IMR-90 (cell line): ENCODE data around the gene ACVR1. TPM values are rescaled to one million over a fixed set of nuclear protein-coding genes. Genes with fewer than 3 reads are reported as not detected.
A peak's percentile ranks its signal among the peaks of the same experiment; 100 is the strongest.

Experiments
- ATAC-seq: fragments of 200-7000 bp; cut with Tn5 transposase; 2 replicates; pipeline ENCODE4 v1.9.1; 2020; ENCODE audit warnings: low read depth, mild to moderate bottlenecking, moderate library complexity
- BruUV-seq: library from RNA; stranded (reverse); fragments of 400-500 nt; replicated peaks from 2 replicates; lab custom pipeline; 2021; lab: Mats Ljungman, UMichigan
- CTCF ChIA-PET: fragments of 300-600 bp; formaldehyde crosslinking; extraction: SDS; loops from one replicate; lab custom pipeline; 2021; ENCODE audit warnings: antibody characterized with exemption; lab: Yijun Ruan, JAX
- POLR2A ChIA-PET: fragments of 300-600 bp; sonication (Branson Sonifier 250); formaldehyde crosslinking; loops from one replicate; lab custom pipeline; 2022; ENCODE audit warnings: antibody characterized with exemption; ENCODE audit not compliant: unreplicated experiment; lab: Charles Lee
- DNase-seq: peaks from one replicate; pipeline ENCODE4 v3.0.0; 2013
- H2AFZ ChIP-seq: replicated peaks from 2 replicates; pipeline ENCODE3; 2013; ENCODE audit warnings: low read length, mild to moderate bottlenecking; ENCODE audit not compliant: poor library complexity
- H2AK5ac ChIP-seq: 2 replicates; pipeline ENCODE4 v1.6.1; 2013; ENCODE audit warnings: low read depth, low read length, inconsistent platforms
- H2AK9ac ChIP-seq: replicated peaks from 2 replicates; pipeline ENCODE3; 2013; ENCODE audit warnings: mild to moderate bottlenecking, low read depth, low read length, moderate library complexity; ENCODE audit not compliant: poor library complexity
- H2BK120ac ChIP-seq: 2 replicates; pipeline ENCODE4 v1.6.1; 2013; ENCODE audit warnings: low read depth, low read length, inconsistent platforms
- H2BK15ac ChIP-seq: 3 replicates; pipeline ENCODE4 v1.6.1; 2013; ENCODE audit warnings: low read depth, low read length, inconsistent platforms
- H2BK20ac ChIP-seq: 2 replicates; pipeline ENCODE4 v1.6.1; 2013; ENCODE audit warnings: low read depth, mild to moderate bottlenecking, inconsistent platforms, low read length, moderate library complexity
- H2BK5ac ChIP-seq: 2 replicates; pipeline ENCODE4 v1.6.1; 2013; ENCODE audit warnings: mild to moderate bottlenecking, low read depth, low read length, inconsistent platforms; ENCODE audit not compliant: poor library complexity, severe bottlenecking
- H3K14ac ChIP-seq: replicated peaks from 2 replicates; pipeline ENCODE4 v1.6.1; 2013; ENCODE audit warnings: low read depth, low read length, inconsistent platforms
- H3K18ac ChIP-seq: 2 replicates; pipeline ENCODE4 v1.6.1; 2013; ENCODE audit warnings: low read depth, low read length, control low read depth
- H3K23ac ChIP-seq: 2 replicates; pipeline ENCODE4 v1.6.1; 2013; ENCODE audit warnings: low read depth, low read length, inconsistent platforms
- H3K27ac ChIP-seq: 2 replicates; pipeline ENCODE4 v1.5.1; 2013; ENCODE audit warnings: mild to moderate bottlenecking, control low read depth, low read length; ENCODE audit not compliant: insufficient read depth
- H3K27me3 ChIP-seq: 2 replicates; pipeline ENCODE4 v1.6.1; 2013; ENCODE audit warnings: low read length; ENCODE audit not compliant: control insufficient read depth, insufficient read depth
- H3K36me3 ChIP-seq: 2 replicates; pipeline ENCODE4 v1.6.1; 2013; ENCODE audit warnings: low read length, mixed read lengths; ENCODE audit not compliant: control insufficient read depth, insufficient read depth
- H3K4ac ChIP-seq: 2 replicates; pipeline ENCODE4 v1.6.1; 2013; ENCODE audit warnings: low read depth, low read length, inconsistent platforms
- H3K4me1 ChIP-seq: 2 replicates; pipeline ENCODE4 v1.6.1; 2013; ENCODE audit warnings: low read length, mixed read lengths; ENCODE audit not compliant: control insufficient read depth, insufficient read depth
- H3K4me2 ChIP-seq: 2 replicates; pipeline ENCODE4 v1.6.1; 2013; ENCODE audit warnings: low read depth, mild to moderate bottlenecking, control low read depth, low read length, moderate library complexity
- H3K4me3 ChIP-seq: 2 replicates; pipeline ENCODE4 v1.5.1; 2013; ENCODE audit warnings: low read depth, mild to moderate bottlenecking, control low read depth, low read length, moderate library complexity; ENCODE audit not compliant: insufficient read depth
- H3K56ac ChIP-seq: 2 replicates; pipeline ENCODE4 v1.6.1; 2013; ENCODE audit warnings: low read length, inconsistent platforms; ENCODE audit not compliant: insufficient read depth; ENCODE audit errors: extremely low read depth
- H3K79me1 ChIP-seq, 2 experiments: 2 replicates each; pipeline ENCODE4 v1.6.1; 2013; ENCODE audit warnings: low read length in 2 of 2, inconsistent platforms in 1 of 2, low read depth in 1 of 2
- H3K9ac ChIP-seq: 2 replicates; pipeline ENCODE4 v1.6.1; 2013; ENCODE audit warnings: low read depth, low read length, control low read depth
- H3K9me1 ChIP-seq: 2 replicates; pipeline ENCODE4 v1.6.1; 2013; ENCODE audit warnings: low read length, inconsistent platforms; ENCODE audit not compliant: insufficient read depth
- H3K9me3 ChIP-seq: 2 replicates; pipeline ENCODE4 v1.6.1; 2013; ENCODE audit warnings: low read length; ENCODE audit not compliant: control insufficient read depth, insufficient read depth
- H4K20me1 ChIP-seq: 2 replicates; pipeline ENCODE4 v1.6.1; 2013; ENCODE audit warnings: low read length, inconsistent platforms; ENCODE audit not compliant: insufficient read depth
- H4K5ac ChIP-seq: 2 replicates; pipeline ENCODE4 v1.6.1; 2013; ENCODE audit warnings: mild to moderate bottlenecking, low read depth, low read length, control low read depth
- H4K8ac ChIP-seq, 2 experiments: 2 replicates each; pipeline ENCODE4 v1.6.1; 2013; ENCODE audit warnings: low read depth in 2 of 2, low read length in 2 of 2, control low read depth in 1 of 2, inconsistent platforms in 1 of 2
- H4K91ac ChIP-seq: 2 replicates; pipeline ENCODE4 v1.6.1; 2013; ENCODE audit warnings: low read depth, low read length, inconsistent platforms; ENCODE audit not compliant: insufficient read depth
- BHLHE40 ChIP-seq: fragments of 150-350 bp; IDR thresholded peaks from 2 replicates; pipeline ENCODE4 v1.6.1; 2016; ENCODE audit warnings: mild to moderate bottlenecking, low read depth, low read length
- CEBPB ChIP-seq: IDR thresholded peaks from 2 replicates; pipeline ENCODE4 v1.6.1; 2012; ENCODE audit warnings: low read depth, low read length, improper control_type of control experiment
- NFE2L2 ChIP-seq: fragments of 150-350 bp; IDR thresholded peaks from 2 replicates; pipeline ENCODE4 v1.6.1; 2016; ENCODE audit warnings: low read depth, mild to moderate bottlenecking, low read length
- WGBS, 2 experiments: methylation state at CpG; one replicate each; pipeline versions ENCODE4 v1.1.5 to v1.1.7; 2013; ENCODE audit warnings: missing lambda C conversion rate in 2 of 2; ENCODE audit not compliant: insufficient read length in 1 of 2; ENCODE audit errors: extremely low coverage in 2 of 2; 5-methylcytosine and 5-hydroxymethylcytosine counted together
- dilution Hi-C: fragments of 300-500 bp; cut with HindIII; formaldehyde crosslinking; loops from one replicate; pipeline ENCODE4 v1.14.3; 2018; ENCODE audit warnings: low sequenced_read_pairs; ENCODE audit not compliant: unreplicated experiment
- in situ Hi-C: fragments of 300-500 bp; cut with MboI; formaldehyde crosslinking; loops from 3 replicates; pipeline ENCODE4 v1.14.3; 2019; ENCODE audit warnings: low sequenced_read_pairs, inconsistent platforms, mixed read lengths
- intact Hi-C: fragments of 100-400 bp; cut with micrococcal nuclease; formaldehyde crosslinking; loops from 2 replicates; pipeline ENCODE4 v1.10.0; 2022
- polyA plus RNA-seq, 3 experiments: library from polyadenylated mRNA; depleted of rRNA; stranded (reverse); fragments of >200 nt; gene quantifications; 2 replicates each; pipeline ENCODE4 v1.2.3, GENCODE V29; 2012; ENCODE audit warnings: low replicate concordance in 1 of 3
- total RNA-seq: library from RNA; depleted of rRNA; stranded (reverse); fragments of >200 nt; gene quantifications from 2 replicates; pipeline ENCODE4 v1.2.3, GENCODE V29; 2012

Gene ACVR1
- total and polyA plus RNA-seq, 2 of the 4 experiments (the other 2 are of a cell fraction): 21.1 to 40.8 TPM

GRCh38 chr2:157725846-157726245, 150.3 kb downstream of the ACVR1 start:
- Histone ChIP-seq H3K4me2 (no peak overlapping the region), H3K14ac (no peak overlapping the region), H3K4ac (no peak overlapping the region), H2BK15ac (no peak overlapping the region), H3K4me1 (no peaks in the 10 kb centered on the region), H2AFZ (no peak overlapping the region), H3K4me3 (no peak overlapping the region), H2AK9ac (no peak overlapping the region), H3K23ac (no peak overlapping the region), H3K27me3 (no peaks in the 10 kb centered on the region), H3K9me3 (peaks cover 3% of the 10 kb centered on the region), H2BK120ac (no peak overlapping the region), H2BK5ac (no peak overlapping the region), H4K20me1 (no peaks in the 10 kb centered on the region), H3K18ac (no peak overlapping the region), H3K9me1 (no peaks in the 10 kb centered on the region), H4K91ac (no peak overlapping the region), H3K56ac (no peak overlapping the region), H2BK20ac (no peak overlapping the region), H2AK5ac (no peak overlapping the region), H4K8ac (no peak overlapping the region), H3K79me1 (peaks cover 2% of the 10 kb centered on the region in 2 experiments; a peak in 2 of 4 replicates), H3K27ac (no peak overlapping the region), H4K5ac (no peak overlapping the region), H3K9ac (no peak overlapping the region), H3K36me3 (no peaks in the 10 kb centered on the region)
- TF ChIP-seq BHLHE40 (no peak), CEBPB (no peak), NFE2L2 (peak; percentile 32; the same call in 1 of the 2 replicates)
- in situ Hi-C loops: no loop called here
- ChIA-PET CTCF (no interaction called here), POLR2A (no interaction called here)
- DNase-seq (peak; percentile 65), ATAC-seq (peak; percentile 63)
- no TSS peak for BruUV-seq
- dilution Hi-C loops: no loop called here
- no CpG with 5 or more reads among the region's 1 CpG for WGBS, 2 experiments
- intact Hi-C loops: no loop called here
